Liver (tissue), 9 donors: Measurements from ENCODE around the gene LY86. TPM values are rescaled to one million over a fixed set of nuclear protein-coding genes. Genes with fewer than 3 reads are reported as not detected.
A peak's percentile ranks its signal among the peaks of the same experiment; 100 is the strongest.

ENCODE experiments used
- DNase-seq: peaks from one replicate; pipeline ENCODE4 v3.0.0-alpha.2; 2017; ENCODE audit warnings: low spot score
- H3K27ac ChIP-seq, 2 donors: one replicate each; pipeline ENCODE4 v1.7.0; 2013; ENCODE audit warnings: inconsistent platforms in 2 of 2, low read length in 2 of 2, control low read depth in 1 of 2, low read depth in 1 of 2, mild to moderate bottlenecking in 1 of 2
- H3K27me3 ChIP-seq, 4 donors: one replicate each; pipeline versions ENCODE4 v1.6.1 to v1.7.0; 2013; ENCODE audit warnings: low read length in 3 of 4, inconsistent platforms in 1 of 4, mild to moderate bottlenecking in 1 of 4, moderate library complexity in 1 of 4; ENCODE audit not compliant: control insufficient read depth in 4 of 4, insufficient read depth in 4 of 4
- H3K36me3 ChIP-seq, 4 donors: one replicate each; pipeline versions ENCODE4 v1.6.1 to v1.7.0; 2013; ENCODE audit warnings: low read length in 3 of 4, mild to moderate bottlenecking in 3 of 4, low read depth in 1 of 4, moderate library complexity in 1 of 4; ENCODE audit not compliant: control insufficient read depth in 4 of 4, insufficient read depth in 3 of 4
- H3K4me1 ChIP-seq, 4 donors: one replicate each; pipeline versions ENCODE4 v1.6.1 to v1.7.0; 2013; ENCODE audit warnings: low read length in 3 of 4, mild to moderate bottlenecking in 3 of 4, moderate library complexity in 1 of 4; ENCODE audit not compliant: control insufficient read depth in 4 of 4, insufficient read depth in 4 of 4
- H3K4me3 ChIP-seq, 3 donors: one replicate each; pipeline versions ENCODE4 v1.6.1 to v1.7.0; 2013; ENCODE audit warnings: low read length in 3 of 3, control low read depth in 1 of 3, low read depth in 1 of 3, mild to moderate bottlenecking in 1 of 3
- H3K9ac ChIP-seq, 2 donors: one replicate each; pipeline ENCODE4 v1.7.0; 2013; ENCODE audit warnings: low read length in 2 of 2, mild to moderate bottlenecking in 2 of 2, moderate library complexity in 2 of 2, control low read depth in 1 of 2, low read depth in 1 of 2
- H3K9me3 ChIP-seq, 4 donors: one replicate each; pipeline versions ENCODE4 v1.6.1 to v1.7.0; 2013; ENCODE audit warnings: low read length in 3 of 4; ENCODE audit not compliant: control insufficient read depth in 4 of 4
- EGR1 ChIP-seq, 2 donors: IDR thresholded peaks; 2 replicates each; pipeline ENCODE4 v1.6.1; 2016 to 2018; ENCODE audit warnings: antibody characterized with exemption in 2 of 2, low read depth in 2 of 2
- FOXA1 ChIP-seq: IDR thresholded peaks from 2 replicates; pipeline ENCODE4 v1.6.1; 2016; ENCODE audit warnings: antibody characterized with exemption
- FOXA2 ChIP-seq: IDR thresholded peaks from 2 replicates; pipeline ENCODE4 v1.6.1; 2016; ENCODE audit warnings: antibody characterized with exemption
- GABPA ChIP-seq, 2 donors: IDR thresholded peaks in 1 of 2; conservative IDR thresholded peaks in 1 of 2; 2 replicates each; pipeline ENCODE4 v1.6.1; 2016; ENCODE audit warnings: antibody characterized with exemption in 2 of 2, mild to moderate bottlenecking in 1 of 2, moderate library complexity in 1 of 2
- HNF4A ChIP-seq, 2 donors: conservative IDR thresholded peaks; 2 replicates each; pipeline ENCODE4 v1.6.1; 2016; ENCODE audit warnings: antibody characterized with exemption in 2 of 2, mild to moderate bottlenecking in 2 of 2
- HNF4G ChIP-seq: IDR thresholded peaks from 2 replicates; pipeline ENCODE4 v1.6.1; 2016; ENCODE audit warnings: antibody characterized with exemption
- JUND ChIP-seq, 2 donors: IDR thresholded peaks; 2 replicates each; pipeline ENCODE4 v1.6.1; 2016; ENCODE audit warnings: antibody characterized with exemption in 2 of 2
- MAX ChIP-seq: IDR thresholded peaks from 2 replicates; pipeline ENCODE4 v1.6.1; 2016; ENCODE audit warnings: antibody characterized with exemption
- NR2F2 ChIP-seq: IDR thresholded peaks from 2 replicates; pipeline ENCODE4 v1.6.1; 2016; ENCODE audit warnings: antibody characterized with exemption
- RAD21 ChIP-seq, 2 donors: IDR thresholded peaks; 2 replicates each; pipeline ENCODE4 v1.6.1; 2016; ENCODE audit warnings: antibody characterized with exemption in 2 of 2, mild to moderate bottlenecking in 2 of 2
- REST ChIP-seq: IDR thresholded peaks from 2 replicates; pipeline ENCODE4 v1.6.1; 2016; ENCODE audit warnings: antibody characterized with exemption, mild to moderate bottlenecking
- RXRA ChIP-seq, 2 donors: IDR thresholded peaks; 2 replicates each; pipeline ENCODE4 v1.6.1; 2017 to 2018; ENCODE audit warnings: antibody characterized with exemption in 2 of 2, mild to moderate bottlenecking in 1 of 2
- SP1 ChIP-seq: IDR thresholded peaks from 2 replicates; pipeline ENCODE4 v1.6.1; 2018; ENCODE audit warnings: antibody characterized with exemption, mild to moderate bottlenecking
- TAF1 ChIP-seq: conservative IDR thresholded peaks from 2 replicates; pipeline ENCODE4 v1.6.1; 2016; ENCODE audit warnings: antibody characterized with exemption, mild to moderate bottlenecking
- YY1 ChIP-seq: IDR thresholded peaks from 2 replicates; pipeline ENCODE4 v1.6.1; 2016; ENCODE audit warnings: antibody characterized with exemption, mild to moderate bottlenecking
- ZBTB33 ChIP-seq: IDR thresholded peaks from 2 replicates; pipeline ENCODE4 v1.6.1; 2016; ENCODE audit warnings: antibody characterized with exemption
- WGBS: extraction: QIAGEN DNeasy Blood & Tissue Kit; methylation state at CpG from one replicate; pipeline ENCODE4 v1.1.7; 2013; 5-methylcytosine and 5-hydroxymethylcytosine counted together
- polyA plus RNA-seq, 2 donors: library from polyadenylated mRNA; stranded (reverse) in 1 of 2; unstranded in 1 of 2; fragments of 200-250 nt in 1 of 2; fragments of >200 nt in 1 of 2; fragmentation: Nextera tagmentation in 1 of 2; extraction: Ambion mirVana in 1 of 2; gene quantifications; one replicate each; pipeline versions ENCODE4 v1.2.1 to v1.2.3, GENCODE V29; 2013 to 2015
- total RNA-seq, 2 donors: library from RNA; depleted of rRNA; stranded (reverse); fragments of >200 nt; gene quantifications; one replicate each; pipeline ENCODE4 v1.2.3, GENCODE V29; 2014
- TF ChIP-seq, protein P1 (sequence below): fragments of 150-350 bp; IDR thresholded peaks from 2 replicates; pipeline ENCODE4 v1.5.1; 2017; ENCODE audit warnings: improper control_type of control experiment, low read depth, low read length; ENCODE audit not compliant: missing input control
- TF ChIP-seq, protein P2 (sequence below): IDR thresholded peaks from 2 replicates; pipeline ENCODE4 v1.6.1; 2016; ENCODE audit warnings: antibody characterized with exemption
- donor health status: healthy.
- donor health status: healthy.
- donor health status: healthy.
- donor health status: healthy.
- donor health status: healthy.

Gene LY86
- total and polyA plus RNA-seq, 4 donors = 1.4 to 7.8 (median 3.7) TPM

GRCh38 chr6:6686748-6687601 is 98.5 kb downstream of the LY86 start:
- H3K4me1 ChIP-seq = peaks cover 19 to 67% (median 47%) of the 10 kb centered on the region in 4 donors
- WGBS = 14% methylated on average over 26 of the region's 26 CpGs
- no peaks in the 10 kb centered on the region for H3K27me3 ChIP-seq
- peak overlapping the region; percentile 49 to 61 (median 61) for H3K4me3 ChIP-seq
- no peaks in the 10 kb centered on the region for H3K9me3 ChIP-seq
- no peaks in the 10 kb centered on the region for H3K36me3 ChIP-seq
- H3K9ac ChIP-seq = peak overlapping the region; percentile 17 to 96
- peak; percentile 99 for DNase-seq
- H3K27ac ChIP-seq = peak overlapping the region; percentile 89 to 94
- TF ChIP-seq, protein P1, sequence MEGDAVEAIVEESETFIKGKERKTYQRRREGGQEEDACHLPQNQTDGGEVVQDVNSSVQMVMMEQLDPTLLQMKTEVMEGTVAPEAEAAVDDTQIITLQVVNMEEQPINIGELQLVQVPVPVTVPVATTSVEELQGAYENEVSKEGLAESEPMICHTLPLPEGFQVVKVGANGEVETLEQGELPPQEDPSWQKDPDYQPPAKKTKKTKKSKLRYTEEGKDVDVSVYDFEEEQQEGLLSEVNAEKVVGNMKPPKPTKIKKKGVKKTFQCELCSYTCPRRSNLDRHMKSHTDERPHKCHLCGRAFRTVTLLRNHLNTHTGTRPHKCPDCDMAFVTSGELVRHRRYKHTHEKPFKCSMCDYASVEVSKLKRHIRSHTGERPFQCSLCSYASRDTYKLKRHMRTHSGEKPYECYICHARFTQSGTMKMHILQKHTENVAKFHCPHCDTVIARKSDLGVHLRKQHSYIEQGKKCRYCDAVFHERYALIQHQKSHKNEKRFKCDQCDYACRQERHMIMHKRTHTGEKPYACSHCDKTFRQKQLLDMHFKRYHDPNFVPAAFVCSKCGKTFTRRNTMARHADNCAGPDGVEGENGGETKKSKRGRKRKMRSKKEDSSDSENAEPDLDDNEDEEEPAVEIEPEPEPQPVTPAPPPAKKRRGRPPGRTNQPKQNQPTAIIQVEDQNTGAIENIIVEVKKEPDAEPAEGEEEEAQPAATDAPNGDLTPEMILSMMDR = peak; percentile 5
- TF ChIP-seq MAX (peak; percentile 73), RAD21 (IDR thresholded peaks at IDR 0.05) (peak; percentile 17 to 39), GABPA (IDR thresholded peaks at IDR 0.05 in 1 of 2, conservative IDR thresholded peaks at IDR 0.05 in 1 of 2) (peak in 1 of 2 donors; percentile 66), JUND (IDR thresholded peaks at IDR 0.05) (peak in 1 of 2 donors; percentile 39), TAF1 (peak; percentile 78), REST (peak; percentile 81), FOXA2 (no peak), SP1 (peak; percentile 90), HNF4G (peak; percentile 29), HNF4A (conservative IDR thresholded peaks at IDR 0.05) (peak; percentile 44 to 49), NR2F2 (peak; percentile 71), EGR1 (IDR thresholded peaks at IDR 0.05; ENCODE audit: low read depth in 2 of 2) (peak in 1 of 2 donors; percentile 71), YY1 (peak; percentile 90), RXRA (IDR thresholded peaks at IDR 0.05) (peak; percentile 71 to 77), ZBTB33 (peak; percentile 14), FOXA1 (no peak)
- TF ChIP-seq, protein P2, sequence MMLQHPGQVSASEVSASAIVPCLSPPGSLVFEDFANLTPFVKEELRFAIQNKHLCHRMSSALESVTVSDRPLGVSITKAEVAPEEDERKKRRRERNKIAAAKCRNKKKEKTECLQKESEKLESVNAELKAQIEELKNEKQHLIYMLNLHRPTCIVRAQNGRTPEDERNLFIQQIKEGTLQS = peak; percentile 50
